Upper lobe of right lung (tissue), 1 donor: Measurements from ENCODE around the gene OTOG. TPM values are rescaled to one million over a fixed set of nuclear protein-coding genes. Genes with fewer than 3 reads are reported as not detected.
"Not testable (repeated sequence)": the region's sequence is repeated elsewhere in the genome, so short reads cannot be mapped to it uniquely, and the experiment has no call there.

Experiments used
- ATAC-seq: fragments of 200-7000 bp; cut with Tn5 transposase; one replicate; pipeline ENCODE4 v1.9.1; 2020; ENCODE audit warnings: mild to moderate bottlenecking, moderate library complexity
- DNase-seq: peaks from one replicate; pipeline ENCODE4 v3.0.0-alpha.2; 2020
- H3K27ac ChIP-seq: fragments of 200-600 bp; one replicate; pipeline ENCODE4 v1.8.0; 2022
- H3K27me3 ChIP-seq: fragments of 200-600 bp; one replicate; pipeline ENCODE4 v1.8.0; 2022; ENCODE audit warnings: mild to moderate bottlenecking
- H3K36me3 ChIP-seq: fragments of 200-600 bp; one replicate; pipeline ENCODE4 v1.8.0; 2022
- H3K4me1 ChIP-seq: fragments of 200-600 bp; one replicate; pipeline ENCODE4 v1.8.0; 2022
- H3K4me3 ChIP-seq: fragments of 200-600 bp; one replicate; pipeline ENCODE4 v1.8.0; 2022; ENCODE audit warnings: mild to moderate bottlenecking
- H3K9me3 ChIP-seq: fragments of 200-600 bp; one replicate; pipeline ENCODE4 v1.8.0; 2022
- CTCF ChIP-seq: fragments of 200-600 bp; IDR thresholded peaks from one replicate; pipeline ENCODE4 v1.8.0; 2022; ENCODE audit warnings: antibody characterized with exemption
- intact Hi-C: fragments of 100-400 bp; cut with DNase I; formaldehyde crosslinking; loops from one replicate; pipeline ENCODE4 v1.11.0; 2022
- total RNA-seq: library from RNA; stranded (reverse); fragmentation: NEBNext Ultra II Directional; extraction: Animal tissue kit (Norgen Biotek cat#: 25700); gene quantifications from one replicate; pipeline ENCODE4 v1.2.1, GENCODE V29; 2021
- donor health status: DM: no; HTN: yes; CAD: no; lungs with severe emphysema.

Gene OTOG
- total RNA-seq, 1 donor from 2014 or later = not detected

GRCh38 chr11:17611049-17611448 is 64.0 kb downstream of the OTOG start:
- DNase-seq = peak; percentile 58

GRCh38 chr11:17611503-17612220 is 64.6 kb downstream of the OTOG start:
- no peak for TF ChIP-seq CTCF
- intact Hi-C loops = no loop called here
- Histone ChIP-seq H3K4me3 (no peak overlapping the region), H3K36me3 (no peaks in the 10 kb centered on the region), H3K4me1 (no peaks in the 10 kb centered on the region), H3K9me3 (no peaks in the 10 kb centered on the region), H3K27ac (no peak overlapping the region), H3K27me3 (no peaks in the 10 kb centered on the region)
- DNase-seq (peak; percentile 52), ATAC-seq (no peak)

More at GRCh38 chr11:17611049-17611448, 64.0 kb downstream of the OTOG start:
- ATAC-seq = no peak
- H3K27me3 ChIP-seq = no peaks in the 10 kb centered on the region
- no peak overlapping the region for H3K4me3 ChIP-seq
- no peaks in the 10 kb centered on the region for H3K36me3 ChIP-seq
- H3K9me3 ChIP-seq = no peaks in the 10 kb centered on the region
- TF ChIP-seq CTCF = no peak
- intact Hi-C loops = no loop called here
- H3K4me1 ChIP-seq = no peaks in the 10 kb centered on the region
- no peak overlapping the region for H3K27ac ChIP-seq

DNA sequence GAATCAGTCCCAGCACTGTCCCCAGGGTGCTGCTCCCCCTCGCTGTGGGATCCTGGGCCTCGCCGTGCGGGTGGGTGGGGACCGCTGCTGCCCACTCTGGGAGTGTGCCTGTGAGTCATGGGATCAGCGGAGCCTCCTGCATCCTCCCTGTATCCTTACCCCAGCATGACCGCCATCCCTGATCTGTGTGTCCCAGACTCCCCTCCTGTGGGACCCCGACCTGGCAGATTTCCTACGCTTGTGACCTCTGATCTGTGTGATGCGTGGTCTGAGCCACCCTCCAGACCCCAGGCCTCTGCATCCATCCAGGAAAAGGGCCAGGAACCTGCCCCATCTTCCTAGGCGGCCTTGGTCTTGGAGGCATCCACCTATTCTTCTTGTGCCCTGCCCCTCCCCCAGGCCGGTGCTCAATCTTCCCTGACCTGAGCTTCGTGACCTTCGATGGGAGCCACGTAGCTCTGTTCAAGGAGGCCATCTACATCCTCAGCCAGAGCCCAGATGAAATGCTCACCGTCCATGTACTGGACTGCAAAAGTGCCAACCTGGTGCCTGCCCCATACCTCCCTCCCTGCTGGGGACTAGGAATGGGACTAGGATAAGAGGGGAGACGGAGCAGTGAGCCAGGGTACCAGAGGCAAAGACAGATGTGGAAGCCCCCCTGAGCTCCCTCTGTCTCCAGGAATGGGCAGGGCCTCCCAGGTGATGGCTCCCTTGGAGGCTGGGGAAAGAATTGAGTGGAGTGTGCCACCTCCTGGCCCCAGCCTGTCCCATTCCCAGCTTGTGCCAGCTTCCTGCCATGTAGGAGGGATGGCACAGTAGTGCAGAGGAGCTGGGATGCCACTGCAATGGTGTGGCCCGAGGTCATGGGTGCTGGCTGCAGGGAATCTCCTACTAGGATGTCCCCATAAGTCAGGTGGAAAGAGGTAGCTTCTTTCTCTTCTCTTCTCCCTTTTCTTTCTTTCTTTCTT is 65.4 kb downstream of the OTOG start:
- no peak for TF ChIP-seq CTCF
- Histone ChIP-seq H3K4me1 (no peaks in the 10 kb centered on the region), H3K36me3 (no peaks in the 10 kb centered on the region), H3K27ac (no peak overlapping the region), H3K27me3 (no peaks in the 10 kb centered on the region), H3K4me3 (no peak overlapping the region), H3K9me3 (no peaks in the 10 kb centered on the region)
- intact Hi-C loops = no loop called here
- ATAC-seq (no peak), DNase-seq (no peak)

- ATAC-seq (no peak), DNase-seq (no peak)
- intact Hi-C loops = no loop called here
- TF ChIP-seq CTCF = no peak
- Histone ChIP-seq H3K27me3 (no peaks in the 10 kb centered on the region), H3K36me3 (no peaks in the 10 kb centered on the region), H3K27ac (no peak overlapping the region), H3K4me1 (no peaks in the 10 kb centered on the region), H3K9me3 (no peaks in the 10 kb centered on the region), H3K4me3 (no peak overlapping the region)
Observed at GRCh38 chr11:17613428-17613962, 66.4 kb downstream of the OTOG start.

GRCh38 chr11:17613983-17614382 is 66.9 kb downstream of the OTOG start:
- no peak overlapping the region for H3K4me3 ChIP-seq
- H3K36me3 ChIP-seq = no peaks in the 10 kb centered on the region
- no peak for ATAC-seq
- no peaks in the 10 kb centered on the region for H3K9me3 ChIP-seq
- no peaks in the 10 kb centered on the region for H3K27me3 ChIP-seq
- TF ChIP-seq CTCF = no peak
- H3K27ac ChIP-seq = no peak overlapping the region
- intact Hi-C loops = no loop called here
- no peak for DNase-seq
- H3K4me1 ChIP-seq = no peaks in the 10 kb centered on the region

GRCh38 chr11:17622711-17623110 is 75.7 kb downstream of the OTOG start:
- intact Hi-C loops, H3K4me1 ChIP-seq, H3K9me3 ChIP-seq, ATAC-seq, DNase-seq, H3K27me3 ChIP-seq, H3K4me3 ChIP-seq, H3K27ac ChIP-seq, H3K36me3 ChIP-seq: not testable (repeated sequence)
